HG02588 (cell line): ENCODE data around the gene CD300LD.

ENCODE experiments used
- ATAC-seq: cut with Tn5 transposase; IDR thresholded peaks from one replicate; pipeline ENCODE4 v1.9.1; 2021; ENCODE audit warnings: mild to moderate bottlenecking, moderate library complexity; ENCODE audit not compliant: unreplicated experiment

Gene CD300LD

GRCh38 chr17:74607221-74607620 lies 15.1 kb upstream of the CD300LD start:
- no peak for ATAC-seq

DNA sequence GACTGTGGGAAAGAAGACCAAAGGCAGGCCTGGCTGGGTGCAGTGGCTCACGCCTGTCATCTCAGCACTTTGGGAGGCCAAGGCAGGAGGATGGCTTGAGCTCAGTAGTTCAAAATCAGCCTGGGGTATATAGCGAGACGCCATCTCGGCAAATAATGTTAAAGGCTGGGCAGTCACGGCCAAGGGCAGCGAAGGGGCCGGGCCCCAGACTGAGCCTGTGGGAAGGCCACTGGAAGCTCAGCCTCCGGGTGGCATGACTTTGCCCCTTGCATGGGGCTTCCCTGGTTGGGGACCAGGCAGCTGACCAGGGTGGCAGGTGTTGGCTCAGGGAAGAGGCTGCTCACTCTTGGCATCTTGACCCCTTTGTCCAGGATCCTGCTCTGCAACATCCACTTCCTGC lies 14.0 kb upstream of the CD300LD start:
- ATAC-seq: no peak

DNA sequence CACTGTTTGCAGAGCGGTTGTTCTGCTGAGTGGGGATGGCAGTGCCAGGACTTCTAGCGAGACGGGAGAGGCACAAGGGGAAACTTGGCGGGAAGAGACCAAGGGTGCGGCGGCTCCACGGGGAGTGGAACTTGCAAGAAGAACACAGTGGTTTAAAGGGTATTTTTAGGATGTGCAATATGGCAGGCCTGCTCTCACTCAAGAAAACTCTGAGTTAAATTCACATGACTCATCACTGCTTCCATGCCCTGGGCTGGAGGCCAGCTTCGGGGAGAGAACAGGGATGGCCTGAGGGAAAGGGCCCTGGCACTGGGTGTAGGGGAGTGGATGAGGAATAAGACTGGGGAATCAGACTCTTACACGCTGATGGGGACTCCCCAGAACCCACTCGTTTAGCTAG lies 13.3 kb upstream of the CD300LD start:
- no peak for ATAC-seq

DNA sequence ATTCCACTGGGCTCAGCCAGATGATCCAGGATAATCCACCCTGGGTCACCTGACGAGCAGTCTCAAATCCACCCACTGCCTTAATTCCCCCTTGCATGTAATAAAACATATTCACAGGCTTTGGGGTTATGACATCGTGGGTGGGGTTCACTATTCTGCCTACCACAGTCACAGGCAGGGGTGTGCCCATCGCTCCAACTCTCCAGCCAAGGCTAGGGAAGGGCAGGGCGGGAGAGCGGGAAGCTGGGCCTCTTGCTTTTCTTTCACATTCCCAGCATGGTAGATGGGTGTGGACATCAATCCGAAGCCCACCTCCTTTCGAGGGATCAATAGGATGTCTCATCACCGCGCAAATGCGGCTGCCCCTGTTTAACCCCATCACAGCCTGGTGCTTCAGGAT lies 12.7 kb upstream of the CD300LD start:
- ATAC-seq: no peak

- no peak for ATAC-seq
Observed at GRCh38 chr17:74604200-74604599, 12.1 kb upstream of the CD300LD start.

DNA sequence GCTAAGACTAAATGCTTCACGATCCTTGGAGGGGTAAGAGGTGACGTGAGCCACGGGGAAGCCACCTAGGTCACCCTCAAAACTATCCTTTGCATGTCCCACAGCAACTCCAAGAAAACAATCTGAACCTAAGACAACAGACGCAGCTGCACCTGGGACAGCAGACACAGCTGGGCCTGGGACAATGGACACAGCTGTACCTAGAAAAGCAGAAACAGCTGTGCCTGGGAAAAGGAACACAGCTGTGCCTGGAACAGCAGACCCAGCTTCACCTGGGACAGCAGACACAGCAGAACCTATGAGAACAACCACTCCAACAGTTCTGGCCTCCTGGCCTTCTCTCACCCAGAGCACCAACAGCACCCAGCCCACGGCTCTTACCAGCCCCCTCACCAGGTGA lies 11.7 kb upstream of the CD300LD start:
- ATAC-seq: no peak

- ATAC-seq: no peak
Observed at GRCh38 chr17:74603037-74603635, 11.1 kb upstream of the CD300LD start.

GRCh38 chr17:74601944-74602572 lies 10.0 kb upstream of the CD300LD start:
- ATAC-seq: no peak

- ATAC-seq: no peak
Observed at GRCh38 chr17:74599448-74599939, 7.4 kb upstream of the CD300LD start.

DNA sequence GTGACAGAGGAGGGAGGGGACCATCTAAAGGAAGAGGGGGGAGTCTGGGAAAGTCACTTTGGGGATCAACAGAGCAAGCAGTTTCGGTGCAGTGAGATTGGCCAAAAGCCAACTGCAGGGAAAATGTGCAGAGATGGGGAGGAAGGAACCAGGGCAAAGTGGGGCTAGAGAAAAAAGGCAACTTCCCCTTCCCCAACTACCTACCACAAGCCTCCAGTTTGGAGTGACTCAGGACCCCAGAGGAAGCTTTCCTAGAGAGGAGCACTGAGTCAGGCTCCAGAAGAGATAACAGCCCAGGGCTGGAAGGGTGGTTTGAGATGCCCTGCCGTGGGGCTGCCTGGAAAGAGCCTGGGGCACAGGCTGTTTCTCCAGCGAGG lies 6.9 kb upstream of the CD300LD start:
- ATAC-seq: no peak

DNA sequence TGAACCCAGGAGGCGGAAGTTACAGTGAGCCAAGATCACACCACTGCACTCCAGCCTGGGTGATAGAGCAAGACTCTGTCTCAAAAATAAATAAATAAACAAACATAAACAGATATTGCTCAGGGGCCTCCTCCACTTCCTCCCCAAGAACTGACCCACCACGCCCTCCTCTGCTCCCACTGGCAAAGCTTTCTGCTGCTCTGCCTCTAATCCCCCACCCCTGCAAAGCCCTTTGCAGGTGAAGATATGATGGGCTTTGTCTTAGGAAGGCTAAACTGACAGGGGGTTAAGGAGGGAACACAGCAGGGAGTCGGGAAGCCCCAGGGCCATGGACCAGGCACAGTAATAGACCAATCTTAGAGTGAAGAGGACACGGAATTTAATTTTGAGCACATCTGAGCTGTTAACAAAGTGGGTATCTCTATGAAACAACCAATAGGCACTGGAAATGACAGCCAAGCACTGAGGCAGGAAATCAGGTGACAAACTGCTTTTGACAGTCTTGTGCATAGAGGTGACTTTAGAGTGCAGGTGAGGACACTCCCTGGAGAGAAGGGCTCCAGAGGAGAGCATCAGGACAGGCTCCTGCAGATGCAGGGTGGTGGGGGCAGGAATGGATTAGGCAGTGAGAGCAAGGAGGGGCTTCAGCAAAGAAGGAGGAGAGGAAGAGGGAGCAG lies 6.4 kb upstream of the CD300LD start:
- ATAC-seq: no peak

GRCh38 chr17:74597069-74597790 lies 5.1 kb upstream of the CD300LD start:
- ATAC-seq: no peak

GRCh38 chr17:74595037-74595750 lies 3.1 kb upstream of the CD300LD start:
- ATAC-seq: no peak

- ATAC-seq: no peak
Observed at GRCh38 chr17:74591503-74591902, 580 bp downstream of the CD300LD start.

DNA sequence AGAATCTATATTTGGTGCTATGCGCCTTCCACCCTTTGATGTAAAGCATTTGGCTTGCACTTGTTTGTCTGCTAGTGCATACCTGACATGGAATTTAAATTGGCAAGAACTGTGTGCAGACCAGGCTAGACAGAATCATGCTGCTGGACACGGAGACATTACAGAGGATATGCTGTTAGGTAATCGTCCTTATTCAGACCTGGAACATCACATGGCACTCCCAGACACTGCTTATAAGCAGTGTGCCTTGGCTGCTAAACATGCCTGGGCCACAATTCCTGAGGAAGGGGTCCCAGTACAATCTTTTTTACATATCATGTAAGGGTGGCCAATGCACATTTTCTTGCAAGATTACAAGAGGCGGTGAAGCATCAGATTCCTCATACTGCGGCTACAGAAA lies 6.4 kb downstream of the CD300LD start:
- ATAC-seq: no peak

- ATAC-seq: no peak
Observed at GRCh38 chr17:74584292-74585060, 7.6 kb downstream of the CD300LD start.

GRCh38 chr17:74582633-74583032 lies 9.4 kb downstream of the CD300LD start:
- ATAC-seq: no peak

- no peak for ATAC-seq
Observed at GRCh38 chr17:74579900-74580299, 12.2 kb downstream of the CD300LD start.

DNA sequence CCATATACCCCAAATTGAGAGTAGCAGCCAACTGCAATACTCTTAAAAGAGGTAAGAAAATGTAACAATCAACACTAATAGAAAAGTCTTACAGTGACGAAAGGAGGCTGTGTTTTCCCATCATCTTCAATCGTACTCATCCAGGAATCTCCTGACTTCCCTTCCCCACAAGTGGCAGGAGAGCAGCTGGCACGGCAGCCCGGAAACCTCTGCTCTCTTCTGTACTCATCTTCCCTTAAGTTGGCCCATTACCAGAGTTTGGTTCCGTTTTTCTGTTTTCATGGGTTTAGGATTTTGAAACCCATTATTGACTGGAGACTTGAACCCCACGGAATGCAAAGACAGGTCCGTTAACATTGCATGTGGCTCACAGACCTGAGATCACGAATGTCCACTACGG lies 13.1 kb downstream of the CD300LD start:
- no peak for ATAC-seq

DNA sequence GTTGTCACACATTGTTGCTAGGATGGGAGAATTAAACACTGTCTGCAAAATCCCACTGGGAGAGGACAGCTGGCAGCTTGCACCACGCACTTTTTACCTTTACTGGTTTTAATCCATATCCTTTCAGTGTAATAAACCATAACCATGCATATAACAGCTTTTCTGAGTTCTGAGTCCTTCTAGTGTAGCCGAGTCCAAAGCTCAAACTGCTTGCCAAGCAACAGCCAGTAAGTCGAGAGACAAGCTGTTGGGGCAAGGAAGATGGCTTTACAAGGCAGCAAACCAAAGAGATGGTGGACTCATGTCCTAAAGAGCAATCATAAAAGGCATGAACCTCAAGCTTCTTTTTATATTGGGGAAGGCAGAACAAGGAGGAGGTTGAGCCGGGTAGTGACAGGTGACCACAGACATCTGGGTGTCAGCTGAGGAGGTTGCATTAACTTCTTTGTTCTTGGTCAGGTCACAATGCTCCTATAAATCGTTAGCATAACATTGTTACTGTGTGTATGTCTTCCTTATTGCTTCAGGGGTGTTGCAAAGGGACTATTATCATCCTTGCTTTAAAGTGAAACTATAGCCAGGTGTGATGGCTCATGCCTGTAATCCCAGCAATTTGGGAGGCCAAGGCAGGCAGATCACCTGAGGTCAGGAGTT lies 17.5 kb downstream of the CD300LD start:
- ATAC-seq: no peak
